GM12892 (cell line): ENCODE results near the gene RBFOX2.

Experiments
- POLR2A ChIP-seq: IDR thresholded peaks from 2 replicates; pipeline ENCODE4 v1.6.1; 2011; ENCODE audit warnings: low read depth, low read length, control low read depth
- POLR2AphosphoS5 ChIP-seq: IDR thresholded peaks from 2 replicates; pipeline ENCODE4 v1.6.1; 2011; ENCODE audit warnings: low read depth, low read length, control low read depth

GRCh38 chr22:35959121-35959800 is 69.4 kb downstream of the RBFOX2 start:
- TF ChIP-seq POLR2AphosphoS5 (no peak), POLR2A (no peak)
